ENCODE data around the gene STOML1.
A peak's percentile ranks its signal among the peaks of the same experiment; 100 is the strongest.

The STOML1 gene

DNA sequence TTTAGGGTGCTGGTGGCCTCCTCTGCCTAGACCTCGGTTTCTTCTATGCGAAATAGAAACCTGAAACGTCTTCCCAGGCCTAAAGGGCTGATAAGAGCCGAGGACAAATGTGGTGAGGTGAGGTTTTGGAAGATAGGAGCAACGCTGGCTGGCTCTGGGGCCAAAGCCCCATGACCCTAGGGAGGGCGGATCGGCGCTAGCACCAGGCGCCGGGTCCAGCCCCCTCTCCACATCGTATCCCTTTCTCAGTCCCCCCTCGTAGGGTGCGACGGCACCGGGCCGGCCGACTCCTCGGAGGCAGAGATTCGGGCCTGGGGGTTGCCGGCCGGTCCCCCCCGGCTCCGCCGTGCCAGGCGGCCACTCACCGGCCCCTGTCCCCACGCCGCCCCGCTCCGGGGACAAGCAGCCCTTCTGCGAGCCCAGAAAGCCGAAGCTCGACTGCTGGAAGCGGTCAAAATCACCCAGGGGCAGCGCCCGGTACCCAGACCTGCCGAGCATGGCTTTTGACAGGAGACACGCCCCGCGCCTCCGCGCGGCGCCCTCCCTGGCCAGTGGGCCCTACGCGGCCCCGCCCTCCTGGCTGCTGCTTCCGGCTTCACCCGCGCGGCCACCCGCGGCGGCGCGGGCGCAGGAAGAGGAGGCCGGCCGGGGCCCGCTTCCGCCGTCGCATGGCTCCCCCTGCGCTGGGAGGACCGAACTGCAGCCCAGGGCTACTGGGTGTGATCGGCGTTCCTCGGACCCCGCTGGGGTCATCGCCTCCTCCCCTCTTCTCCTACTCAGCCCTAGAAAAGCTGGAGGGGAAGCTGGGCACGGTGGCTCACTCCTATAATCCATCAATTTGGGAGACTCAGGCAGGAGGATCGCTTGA is at the start of gene STOML1:
Gene STOML1 (minus strand): TSS at position 570 of the 868 bp plus-strand sequence. CDS start 72 bp downstream, at position 498.
- no peak for FAIRE-seq
- peak; percentile 78 for DNase-seq (ENCODE audit: low spot score)

DNA sequence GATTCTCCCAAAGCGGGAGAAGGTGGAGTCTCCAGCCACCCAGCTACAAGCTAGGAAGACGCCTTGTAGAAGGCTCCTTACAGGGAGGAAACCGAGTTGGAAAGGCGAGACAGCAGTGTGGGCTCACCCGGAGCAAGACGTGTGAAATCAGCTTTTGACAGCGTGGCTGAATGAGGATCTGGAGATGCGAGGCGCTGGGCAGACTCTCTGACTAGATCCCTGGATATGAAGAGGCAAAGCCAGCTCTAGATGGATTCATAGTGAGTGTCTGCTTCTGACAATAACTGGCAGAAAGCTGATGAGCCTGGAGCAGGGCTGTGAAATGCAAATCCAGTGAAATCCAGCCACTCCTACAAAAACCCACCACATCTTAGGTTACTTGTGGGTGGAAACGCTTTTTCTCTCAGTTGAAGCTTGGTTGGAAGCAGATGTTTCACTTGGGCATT is 49.2 kb upstream of the STOML1 start:
- no peak for FAIRE-seq
- no peak for DNase-seq (ENCODE audit: low spot score)

GRCh38 chr15:74040109-74040850 is 48.2 kb upstream of the STOML1 start:
- FAIRE-seq (no peak), DNase-seq (ENCODE audit: low spot score) (peak; percentile 57)

DNA sequence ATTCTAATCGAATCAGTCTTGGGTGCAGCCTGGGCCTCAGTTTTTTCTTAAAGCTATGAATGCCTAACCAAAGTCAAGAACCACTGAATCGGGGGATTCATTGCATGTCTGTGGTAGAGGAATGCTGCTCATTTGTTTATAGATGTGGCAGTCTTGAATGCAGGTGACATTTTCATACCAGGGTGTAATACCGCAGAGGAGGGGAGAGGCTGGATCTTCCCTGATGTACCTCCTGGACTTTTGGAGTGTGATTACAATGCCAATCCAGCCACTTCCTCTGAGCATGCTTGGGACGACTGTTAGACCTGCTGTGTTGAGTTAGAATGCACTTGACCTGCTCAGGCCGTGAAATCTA is 47.5 kb upstream of the STOML1 start:
- DNase-seq (ENCODE audit: low spot score) (no peak), FAIRE-seq (no peak)

GRCh38 chr15:74038707-74039655 is 46.9 kb upstream of the STOML1 start:
- FAIRE-seq (no peak), DNase-seq (ENCODE audit: low spot score) (no peak)

DNA sequence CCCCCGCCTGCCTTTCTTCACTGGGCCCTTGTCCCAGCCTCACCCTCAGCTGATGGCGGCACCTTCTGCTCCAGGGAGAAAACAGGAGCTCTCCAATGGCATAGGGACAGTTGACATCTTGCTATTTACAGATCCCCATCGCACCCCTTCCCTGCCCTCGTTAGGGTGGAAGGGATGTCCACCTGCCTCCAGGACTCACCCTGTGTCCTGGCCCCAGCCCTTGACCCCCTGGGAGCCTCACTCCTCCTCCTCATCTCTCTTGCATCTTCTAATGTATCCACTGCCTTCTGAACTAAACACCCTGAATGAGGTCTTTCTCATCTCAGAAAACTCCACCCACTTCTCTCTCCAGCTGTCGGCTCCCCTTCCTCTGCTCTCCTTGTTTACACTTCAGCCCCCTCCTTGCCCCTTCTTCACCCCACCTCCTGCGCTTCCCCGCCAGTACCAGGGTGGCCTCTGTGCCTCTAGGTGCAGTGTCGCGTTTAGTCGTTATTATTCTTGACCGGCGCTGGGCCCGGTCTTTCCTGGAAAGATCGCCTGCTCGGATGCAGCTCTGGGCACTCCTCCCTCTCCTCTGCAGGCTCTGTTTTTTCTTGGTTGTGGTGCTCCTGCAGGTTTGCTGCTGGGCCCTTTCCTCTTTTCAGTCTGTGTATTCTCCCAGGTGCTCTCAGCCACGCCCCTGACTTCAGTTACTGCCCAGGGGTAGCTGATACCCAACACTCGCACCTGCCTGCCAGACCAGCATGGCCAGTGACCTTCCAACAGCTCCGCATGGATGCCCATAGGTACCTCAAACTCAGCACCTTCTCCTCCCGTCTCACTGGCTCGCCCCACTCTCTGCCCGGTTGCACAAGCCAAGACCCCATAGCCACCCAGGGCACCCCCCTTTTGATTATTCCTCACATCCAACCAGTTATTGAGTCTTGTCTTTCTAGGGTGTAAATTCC is 45.3 kb upstream of the STOML1 start:
- no peak for FAIRE-seq
- DNase-seq (ENCODE audit: low spot score), result no peak

DNA sequence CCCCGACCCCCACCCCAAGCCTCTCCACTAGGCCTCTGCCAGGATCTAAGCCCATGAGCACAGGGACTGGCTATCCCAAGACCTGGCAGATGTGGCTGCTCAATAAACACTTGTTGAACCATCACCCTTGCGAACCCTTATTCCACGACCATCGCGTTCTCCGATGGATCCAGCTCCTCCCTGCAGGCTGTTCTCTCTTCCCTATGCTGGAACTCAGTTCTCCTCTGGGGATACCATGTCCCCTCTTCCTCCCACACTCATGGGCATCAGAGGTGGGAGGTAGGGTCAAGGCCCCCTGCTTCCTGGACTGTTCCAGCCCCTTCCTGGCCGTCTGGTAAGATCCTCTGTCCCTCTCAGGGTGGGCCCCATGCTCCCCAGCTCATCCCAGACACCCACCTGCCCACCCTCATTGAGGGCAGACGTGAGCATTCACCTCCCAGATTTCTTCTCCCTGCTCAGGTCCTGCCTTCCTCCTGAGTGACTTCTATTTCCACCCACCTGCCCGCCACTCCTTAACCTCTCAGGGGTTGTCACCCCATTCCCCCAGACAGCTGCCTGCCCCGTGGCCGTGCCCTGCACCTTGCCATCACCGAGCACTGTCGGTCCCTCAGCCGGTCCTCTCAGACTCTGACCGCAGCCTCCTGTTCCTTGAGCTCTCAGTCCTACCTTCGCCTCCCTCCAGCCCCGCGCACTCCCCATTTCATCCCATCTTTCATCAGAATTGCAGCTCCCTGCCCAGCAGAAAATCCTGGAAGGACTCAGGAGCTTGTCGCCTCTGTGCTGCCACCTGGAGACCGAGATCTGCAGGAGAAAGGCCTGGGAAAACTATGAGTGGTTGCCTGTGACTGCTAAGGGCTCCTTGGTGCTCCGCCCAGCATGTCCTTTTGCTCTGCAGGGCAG is 44.4 kb upstream of the STOML1 start:
- DNase-seq (ENCODE audit: low spot score) (peak; percentile 30), FAIRE-seq (no peak)

- DNase-seq (ENCODE audit: low spot score) (no peak), FAIRE-seq (no peak)
These were observed 43.3 kb upstream of the STOML1 start for GRCh38 chr15:74035121-74036017.

DNA sequence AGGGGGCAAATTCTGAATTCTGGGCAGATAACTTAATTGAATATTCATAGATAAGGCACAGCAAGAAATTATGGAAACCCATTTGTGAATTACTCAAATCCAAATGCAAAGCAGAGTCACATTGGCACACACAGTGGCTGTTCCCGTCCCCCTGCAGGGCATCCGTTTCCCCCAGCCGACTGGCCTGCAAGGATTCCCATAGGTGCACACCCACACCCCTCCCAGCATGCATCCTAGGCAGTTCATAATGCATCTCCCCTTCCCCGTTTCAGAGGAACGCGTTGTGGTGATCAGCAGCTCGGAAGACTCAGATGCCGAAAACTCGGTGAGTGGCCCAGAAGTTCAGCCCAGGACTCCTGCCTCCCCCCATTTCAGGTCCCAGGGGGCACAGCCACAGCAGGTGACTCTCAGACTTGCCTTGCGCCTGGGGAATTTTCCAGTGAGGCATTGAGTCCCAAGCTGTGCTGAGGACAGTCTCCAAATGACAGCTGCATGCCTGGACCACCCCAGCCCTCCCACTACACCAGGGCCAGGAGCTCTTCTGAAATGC is 42.2 kb upstream of the STOML1 start:
- FAIRE-seq (no peak), DNase-seq (ENCODE audit: low spot score) (no peak)

GRCh38 chr15:74032606-74033561 is 40.8 kb upstream of the STOML1 start:
- DNase-seq (ENCODE audit: low spot score), result no peak
- FAIRE-seq, result no peak

- no peak for DNase-seq (ENCODE audit: low spot score)
- FAIRE-seq, result no peak
These were observed 40.0 kb upstream of the STOML1 start for GRCh38 chr15:74032046-74032445.

DNA sequence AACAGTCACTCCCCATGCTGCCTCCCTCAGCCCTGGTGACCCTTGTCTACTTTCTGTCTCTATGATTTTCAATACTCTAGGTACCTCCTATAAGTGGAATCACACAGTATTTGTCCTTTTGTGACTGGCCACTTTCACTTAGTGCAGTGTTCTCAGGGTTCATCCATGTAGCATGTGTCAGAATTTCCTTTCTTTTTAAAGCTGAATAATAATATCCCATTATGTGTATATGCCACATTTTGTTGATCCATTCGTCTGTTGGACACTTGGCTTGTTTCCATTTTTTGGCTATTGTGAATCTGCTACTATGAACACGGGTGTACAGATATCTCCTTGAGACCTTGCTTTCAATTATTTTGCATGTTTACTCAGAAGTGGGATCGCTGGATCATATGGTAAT is 36.6 kb upstream of the STOML1 start:
- FAIRE-seq, result no peak
- DNase-seq (ENCODE audit: low spot score), result no peak

DNA sequence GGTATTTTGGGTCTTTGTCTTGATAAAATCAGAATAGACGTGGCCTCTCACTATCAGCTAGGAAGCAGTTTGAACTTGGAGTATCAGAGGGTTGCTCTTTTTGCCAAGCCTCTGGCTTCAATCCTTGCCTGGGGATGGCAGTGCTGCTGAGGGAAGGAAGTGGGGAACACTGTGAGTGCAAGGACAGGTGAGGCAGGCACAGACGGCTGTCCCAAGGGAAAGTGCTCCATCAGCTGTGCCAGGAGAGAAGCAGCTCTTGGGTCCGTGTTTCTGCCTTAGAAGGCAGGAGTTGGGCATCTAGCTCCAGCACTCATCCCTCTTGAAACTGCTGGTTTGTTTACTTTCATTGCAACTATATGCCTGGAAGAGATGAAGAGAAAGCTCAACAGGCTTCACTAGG is 35.6 kb upstream of the STOML1 start:
- DNase-seq (ENCODE audit: low spot score) (no peak), FAIRE-seq (no peak)

DNA sequence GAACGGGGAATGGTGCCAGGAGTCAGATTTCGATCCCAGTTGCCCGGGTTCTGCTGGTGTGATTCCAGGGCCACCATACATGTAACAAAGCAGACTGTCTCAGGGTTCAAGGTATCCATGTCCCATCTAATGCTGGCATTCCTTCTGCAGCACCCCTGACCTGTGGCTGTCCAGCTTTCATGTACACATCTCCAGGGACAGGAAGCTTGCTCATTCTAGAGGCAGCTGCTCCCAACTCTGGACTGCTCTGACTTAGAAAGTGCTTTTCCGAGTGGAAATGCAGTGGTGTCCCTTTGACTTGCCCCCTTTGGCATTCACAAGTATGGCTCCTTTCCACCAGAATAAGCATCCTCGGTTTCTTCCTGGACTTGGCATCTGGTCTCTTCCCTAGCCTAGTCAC is 33.3 kb upstream of the STOML1 start:
- DNase-seq (ENCODE audit: low spot score), result no peak
- FAIRE-seq, result no peak

- DNase-seq (ENCODE audit: low spot score) (no peak), FAIRE-seq (no peak)
These were observed 32.6 kb upstream of the STOML1 start for GRCh38 chr15:74024687-74025086.

DNA sequence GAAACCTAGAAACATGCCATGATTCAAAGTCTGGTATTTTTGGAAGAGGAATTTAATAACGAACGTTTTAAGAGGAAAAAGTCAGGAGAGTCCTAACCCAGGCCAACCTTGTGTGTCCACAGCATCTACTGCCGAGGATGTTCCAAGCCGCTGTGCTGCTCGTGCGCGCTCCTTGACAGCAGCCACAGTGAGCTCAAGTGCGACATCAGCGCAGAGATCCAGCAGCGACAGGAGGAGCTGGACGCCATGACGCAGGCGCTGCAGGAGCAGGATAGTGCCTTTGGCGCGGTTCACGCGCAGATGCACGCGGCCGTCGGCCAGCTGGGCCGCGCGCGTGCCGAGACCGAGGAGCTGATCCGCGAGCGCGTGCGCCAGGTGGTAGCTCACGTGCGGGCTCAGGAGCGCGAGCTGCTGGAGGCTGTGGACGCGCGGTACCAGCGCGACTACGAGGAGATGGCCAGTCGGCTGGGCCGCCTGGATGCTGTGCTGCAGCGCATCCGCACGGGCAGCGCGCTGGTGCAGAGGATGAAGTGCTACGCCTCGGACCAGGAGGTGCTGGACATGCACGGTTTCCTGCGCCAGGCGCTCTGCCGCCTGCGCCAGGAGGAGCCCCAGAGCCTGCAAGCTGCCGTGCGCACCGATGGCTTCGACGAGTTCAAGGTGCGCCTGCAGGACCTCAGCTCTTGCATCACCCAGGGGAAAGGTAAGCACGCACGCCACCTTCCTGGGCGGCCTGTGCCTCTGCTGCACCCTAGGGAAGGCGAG is 30.8 kb upstream of the STOML1 start:
- DNase-seq (ENCODE audit: low spot score), result no peak
- no peak for FAIRE-seq
